GM19468 (cell line): Measurements from ENCODE around the gene FAM9A.
"Not testable (repeated sequence)": the region's sequence is repeated elsewhere in the genome, so short reads cannot be mapped to it uniquely, and the experiment has no call there.

Experiments used
- ATAC-seq: cut with Tn5 transposase; IDR thresholded peaks from one replicate; pipeline ENCODE4 v1.9.1; 2021; ENCODE audit warnings: mild to moderate bottlenecking, moderate library complexity, moderate number of reproducible peaks; ENCODE audit not compliant: unreplicated experiment; ENCODE audit errors: extremely low read depth

The FAM9A gene

DNA sequence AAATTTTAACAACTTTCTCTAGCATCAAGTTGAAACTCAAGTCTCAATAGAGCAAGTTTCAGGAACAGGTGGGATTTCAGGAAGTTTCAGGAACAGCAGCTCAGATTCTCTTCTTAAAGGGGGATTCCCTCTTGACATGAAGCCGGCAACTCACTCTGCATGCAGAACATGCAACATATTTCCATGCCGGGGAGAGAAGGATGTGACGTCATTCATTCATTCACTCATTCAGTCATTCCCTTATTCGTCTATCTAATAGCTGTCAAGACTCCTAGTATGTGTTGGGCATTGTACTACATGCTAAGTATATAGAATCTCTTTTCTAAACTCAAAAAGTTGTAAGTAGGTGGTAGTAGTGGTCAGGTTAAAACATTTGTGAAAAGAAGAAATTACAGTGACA lies 4.8 kb upstream of the FAM9A start:
- no peak for ATAC-seq

DNA sequence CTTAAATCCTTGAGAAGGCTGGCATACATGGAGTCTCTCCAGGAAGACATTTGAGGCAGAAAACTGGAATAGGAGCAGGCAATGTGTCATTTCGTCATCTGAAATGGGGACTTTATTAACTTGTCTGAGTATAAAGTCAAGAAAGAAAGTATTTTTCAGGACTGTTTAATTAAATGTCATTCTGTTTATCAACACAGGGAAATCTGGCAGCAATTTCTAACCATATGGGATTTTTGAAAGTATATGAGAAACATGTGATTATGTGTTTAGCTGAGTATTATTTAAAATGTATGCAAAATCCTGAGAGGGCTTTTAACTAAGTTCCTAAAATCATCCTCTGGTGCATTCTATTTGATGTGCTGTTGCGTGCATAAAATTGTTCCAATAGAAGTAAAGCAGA lies 3.9 kb upstream of the FAM9A start:
- ATAC-seq, result no peak

DNA sequence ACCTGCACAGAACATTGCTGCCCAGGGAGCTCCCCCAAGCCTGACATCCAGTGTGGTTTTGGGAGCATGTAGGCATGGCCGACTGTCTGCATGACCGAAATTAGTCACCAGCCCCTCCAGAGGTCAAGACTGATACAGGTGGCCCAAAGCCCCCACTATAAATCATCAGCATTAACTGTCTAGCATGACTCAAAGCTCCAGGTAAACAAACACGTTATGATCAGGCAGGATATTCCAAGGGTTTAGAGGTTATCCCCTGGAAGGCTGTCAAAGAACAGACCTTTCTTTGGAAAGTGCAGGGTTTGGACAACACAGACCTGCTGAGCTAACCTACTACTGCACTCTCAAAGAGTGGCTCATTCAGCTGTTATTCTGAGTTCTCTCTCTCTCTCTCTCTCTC lies 2.1 kb upstream of the FAM9A start:
- ATAC-seq, result no peak

DNA sequence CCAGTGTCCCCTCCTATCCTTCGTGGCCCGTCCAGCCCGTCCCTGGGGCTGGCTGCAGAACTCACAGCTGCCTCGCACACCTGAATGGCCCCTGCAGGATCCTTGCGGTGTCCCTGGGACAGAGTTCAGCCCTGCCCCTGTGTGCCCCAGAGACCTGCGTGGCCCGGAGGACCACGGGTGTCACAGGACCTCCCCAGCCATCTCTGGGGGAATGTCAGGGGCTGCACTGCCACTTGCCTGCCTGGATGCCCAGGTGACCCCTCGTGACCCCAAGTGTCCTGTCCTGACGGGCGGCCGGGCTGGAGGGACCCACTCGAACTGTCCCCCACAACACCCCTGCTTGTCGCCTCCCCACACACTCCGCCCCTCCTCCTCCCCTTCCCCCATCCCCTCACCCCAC lies 832 bp downstream of the FAM9A start:
- not testable (repeated sequence) for ATAC-seq

DNA sequence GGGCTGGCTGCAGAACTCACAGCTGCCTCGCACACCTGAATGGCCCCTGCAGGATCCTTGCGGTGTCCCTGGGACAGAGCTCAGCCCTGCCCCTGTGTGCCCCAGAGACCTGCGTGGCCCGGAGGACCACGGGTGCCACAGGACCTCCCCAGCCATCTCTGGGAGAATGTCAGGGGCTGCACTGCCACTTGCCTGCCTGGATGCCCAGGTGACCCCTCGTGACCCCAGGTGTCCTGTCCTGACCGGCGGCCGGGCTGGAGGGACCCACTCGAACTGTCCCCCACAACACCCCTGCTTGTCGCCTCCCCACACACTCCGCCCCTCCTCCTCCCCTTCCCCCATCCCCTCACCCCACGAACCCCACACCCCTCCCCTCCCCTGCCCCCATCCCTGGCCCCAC lies 1.9 kb downstream of the FAM9A start:
- ATAC-seq, result not testable (repeated sequence)

DNA sequence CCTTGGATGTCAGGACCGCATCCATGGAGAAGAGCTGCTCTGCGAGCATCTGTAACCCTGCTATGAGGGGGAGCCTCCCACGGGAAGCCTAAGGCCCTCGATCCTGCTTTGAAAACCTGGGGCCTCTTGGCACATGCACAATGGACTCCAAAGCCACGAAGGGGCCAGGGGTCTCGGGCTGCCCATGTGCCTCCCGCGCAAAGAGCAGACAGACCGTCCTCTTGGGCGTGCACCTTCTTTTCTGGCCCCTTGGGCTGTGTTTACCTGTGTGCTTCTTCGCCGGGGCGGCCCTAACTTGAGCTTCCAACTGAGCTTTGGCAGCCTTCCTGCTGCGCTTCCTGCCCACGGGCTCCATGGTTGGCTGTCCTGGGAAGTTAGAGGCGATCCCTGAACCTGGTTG lies 2.5 kb downstream of the FAM9A start:
- ATAC-seq, result not testable (repeated sequence)

DNA sequence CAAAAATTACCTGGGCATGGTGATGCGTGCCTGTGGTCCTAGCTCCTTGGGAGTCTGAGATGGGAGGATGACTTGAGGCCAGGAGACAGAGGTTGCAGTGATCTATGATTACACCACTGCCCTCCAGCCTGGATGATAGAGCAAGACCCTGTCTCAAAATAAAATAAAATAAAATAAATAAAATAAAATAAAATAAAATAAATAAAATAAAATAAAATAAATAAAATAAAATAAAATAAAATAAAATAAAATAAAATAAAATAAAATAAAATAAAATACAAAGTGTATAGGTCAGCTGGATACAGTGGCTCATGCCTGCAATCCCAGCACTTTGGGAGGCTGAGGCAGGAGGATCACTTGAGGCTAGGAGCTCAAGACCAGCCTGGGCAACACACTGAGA lies 14.1 kb downstream of the FAM9A start:
- ATAC-seq, result not testable (repeated sequence)

DNA sequence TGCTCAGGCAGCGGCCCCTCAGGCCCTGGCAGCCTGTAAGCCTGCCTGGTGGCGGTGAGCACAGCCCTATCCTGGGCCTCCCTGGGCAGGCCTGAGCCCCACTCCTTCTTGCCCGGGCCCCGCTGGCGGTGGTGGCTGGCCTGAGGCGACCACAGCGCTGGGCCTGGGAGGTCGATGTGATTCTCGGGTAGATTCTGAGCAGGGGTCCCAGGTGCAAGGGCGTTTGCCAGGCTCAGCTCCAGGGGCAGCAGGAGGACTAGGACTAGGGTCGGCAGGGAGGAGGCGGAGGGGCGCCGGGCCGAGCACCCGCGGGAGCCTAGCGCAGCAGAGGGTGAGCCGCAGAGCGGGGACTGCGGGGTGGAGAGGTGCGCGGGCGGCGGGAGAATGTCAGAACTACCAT lies 17.0 kb downstream of the FAM9A start:
- no peak for ATAC-seq

DNA sequence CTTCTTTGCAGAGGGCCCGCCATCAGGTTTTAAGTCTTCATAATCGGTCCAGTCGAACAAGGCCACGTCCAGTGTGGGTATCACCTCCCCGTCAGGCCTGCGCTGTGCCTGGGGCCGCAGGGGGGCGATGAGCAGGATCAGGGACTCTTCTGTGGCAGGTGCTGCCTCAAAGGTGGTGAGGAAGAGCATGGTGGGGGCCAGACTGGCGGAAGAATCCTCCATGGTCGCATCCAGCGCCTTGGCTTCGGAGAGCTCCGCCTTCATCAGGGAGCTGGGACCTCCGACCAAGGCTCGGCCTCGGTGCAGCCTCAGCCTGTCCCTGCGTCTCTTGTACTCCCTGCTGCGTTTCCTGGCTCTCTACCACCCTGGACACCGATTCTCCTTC lies 17.5 kb downstream of the FAM9A start:
- no peak for ATAC-seq

DNA sequence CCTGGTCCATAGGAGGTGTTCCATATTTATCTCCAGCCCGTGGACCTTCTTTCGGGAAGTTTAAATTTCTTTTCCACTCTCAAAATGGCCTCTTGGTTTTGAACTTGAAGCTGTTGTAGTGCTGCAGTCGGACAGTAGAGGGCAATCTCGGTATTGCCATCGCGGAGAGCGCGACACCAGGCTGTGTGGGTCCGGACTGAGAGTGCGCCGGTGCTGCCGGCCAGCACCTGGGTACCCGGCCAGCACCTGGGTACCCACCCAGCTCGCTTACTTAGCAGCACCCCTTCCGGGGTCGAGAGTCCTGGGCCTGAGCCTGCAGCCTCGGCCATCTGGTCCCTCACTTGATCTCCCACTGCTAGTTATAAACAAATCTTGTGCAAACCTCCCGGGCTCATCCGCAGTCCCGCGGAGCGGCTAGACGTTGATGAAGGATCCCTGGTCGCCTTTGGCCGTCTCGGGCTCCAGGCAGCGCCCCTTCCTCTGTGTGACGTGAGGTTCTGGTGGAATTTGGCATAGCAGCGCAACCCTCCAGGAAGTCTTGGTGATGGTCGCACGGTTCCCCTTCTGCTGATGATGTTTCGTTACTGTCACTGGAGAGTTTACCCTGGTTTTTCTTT lies 18.0 kb downstream of the FAM9A start:
- no peak for ATAC-seq

DNA sequence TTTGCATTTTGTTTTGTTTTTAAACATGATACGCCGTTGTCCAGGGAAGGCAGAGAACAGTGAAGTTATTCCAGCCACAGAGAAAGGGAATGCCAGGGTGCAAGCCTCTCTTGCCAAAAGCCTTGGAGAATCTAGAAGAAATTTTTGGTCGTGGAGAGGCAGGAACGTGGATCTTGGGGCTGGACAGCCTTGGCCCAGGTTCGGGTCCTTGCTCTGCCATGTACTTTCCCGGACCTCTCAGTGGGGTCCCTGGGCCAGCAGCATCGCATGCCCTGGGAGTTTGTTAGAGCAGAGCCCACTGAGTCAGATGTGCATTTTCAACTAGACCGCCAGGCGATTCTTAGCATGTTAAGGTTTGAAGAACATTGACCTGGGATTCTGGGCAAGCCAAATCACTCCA lies 18.6 kb downstream of the FAM9A start:
- ATAC-seq, result no peak

DNA sequence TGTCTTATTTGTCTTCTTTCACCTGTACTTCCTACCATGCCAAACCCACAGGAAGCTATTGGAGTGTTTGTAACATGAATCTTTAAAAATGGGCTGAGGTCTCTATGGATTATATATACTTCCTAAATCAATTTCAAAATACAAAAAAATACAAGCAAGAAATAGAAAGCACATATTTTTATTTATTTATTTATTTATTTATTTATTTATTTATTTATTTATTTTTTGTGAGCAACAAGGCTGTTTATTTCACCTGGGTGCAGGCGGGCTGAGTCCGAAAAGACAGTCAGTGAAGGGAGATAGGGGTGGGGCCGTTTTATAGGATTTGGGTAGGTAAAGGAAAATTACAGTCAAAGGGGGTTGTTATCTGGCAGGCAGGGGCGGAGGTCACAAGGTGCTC lies 19.3 kb downstream of the FAM9A start:
- ATAC-seq, result not testable (repeated sequence)

DNA sequence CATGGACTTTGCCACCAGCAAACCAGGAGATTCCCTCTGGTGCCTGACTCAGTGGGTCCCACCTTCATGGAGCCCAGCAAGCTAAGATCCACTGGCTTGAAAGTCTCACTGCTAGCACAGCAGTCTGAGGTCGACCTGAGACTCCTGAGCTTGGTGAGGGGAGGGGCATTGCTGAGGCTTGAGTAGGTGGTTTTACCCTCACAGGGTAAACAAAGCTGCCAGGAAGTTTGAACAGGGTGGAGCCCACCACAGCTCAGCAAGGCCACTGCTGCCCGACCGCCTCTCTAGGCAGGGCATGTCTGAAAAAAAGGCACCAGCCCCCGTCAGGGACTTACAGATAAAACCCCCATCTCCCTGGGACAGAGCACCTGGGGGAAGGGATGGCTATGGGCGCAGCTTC lies 28.1 kb downstream of the FAM9A start:
- ATAC-seq, result no peak

DNA sequence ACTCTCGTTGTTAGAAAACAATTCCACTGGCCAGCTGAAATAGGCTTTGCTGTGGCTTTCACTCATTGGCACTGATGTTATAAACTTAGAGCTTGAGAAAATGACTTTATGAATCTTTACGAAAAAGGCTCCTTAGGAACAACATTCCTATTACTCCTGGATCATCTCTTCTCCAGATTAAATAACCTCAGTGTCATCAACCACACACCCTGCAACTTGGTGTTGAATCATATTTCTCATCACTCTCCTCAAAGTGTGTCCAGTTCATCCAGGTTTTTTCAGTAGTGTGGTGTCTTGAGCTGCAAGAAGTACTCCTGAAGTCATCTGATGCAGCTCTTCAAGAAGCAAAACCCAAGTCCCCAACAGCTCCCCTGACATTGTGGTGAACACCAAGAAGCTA lies 41.2 kb downstream of the FAM9A start:
- no peak for ATAC-seq

DNA sequence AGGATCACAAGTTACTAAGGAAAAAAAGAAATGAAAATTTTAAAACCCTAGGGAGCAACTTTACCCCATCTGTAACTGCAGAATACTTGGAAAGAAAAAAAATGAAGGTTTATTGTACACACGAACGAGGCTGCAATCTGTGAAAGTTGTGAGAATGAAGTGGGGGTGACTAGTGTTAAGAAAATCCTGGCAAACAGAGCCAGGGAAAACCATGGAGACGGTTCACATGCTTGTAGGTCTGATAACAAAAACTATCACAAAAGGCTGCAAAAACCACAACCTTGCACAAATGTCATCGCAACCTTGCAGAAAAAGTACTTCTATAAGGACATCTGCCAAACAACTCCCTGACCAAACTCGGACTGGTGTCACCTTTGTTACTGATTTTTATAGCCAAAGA lies 42.5 kb downstream of the FAM9A start:
- not testable (repeated sequence) for ATAC-seq

DNA sequence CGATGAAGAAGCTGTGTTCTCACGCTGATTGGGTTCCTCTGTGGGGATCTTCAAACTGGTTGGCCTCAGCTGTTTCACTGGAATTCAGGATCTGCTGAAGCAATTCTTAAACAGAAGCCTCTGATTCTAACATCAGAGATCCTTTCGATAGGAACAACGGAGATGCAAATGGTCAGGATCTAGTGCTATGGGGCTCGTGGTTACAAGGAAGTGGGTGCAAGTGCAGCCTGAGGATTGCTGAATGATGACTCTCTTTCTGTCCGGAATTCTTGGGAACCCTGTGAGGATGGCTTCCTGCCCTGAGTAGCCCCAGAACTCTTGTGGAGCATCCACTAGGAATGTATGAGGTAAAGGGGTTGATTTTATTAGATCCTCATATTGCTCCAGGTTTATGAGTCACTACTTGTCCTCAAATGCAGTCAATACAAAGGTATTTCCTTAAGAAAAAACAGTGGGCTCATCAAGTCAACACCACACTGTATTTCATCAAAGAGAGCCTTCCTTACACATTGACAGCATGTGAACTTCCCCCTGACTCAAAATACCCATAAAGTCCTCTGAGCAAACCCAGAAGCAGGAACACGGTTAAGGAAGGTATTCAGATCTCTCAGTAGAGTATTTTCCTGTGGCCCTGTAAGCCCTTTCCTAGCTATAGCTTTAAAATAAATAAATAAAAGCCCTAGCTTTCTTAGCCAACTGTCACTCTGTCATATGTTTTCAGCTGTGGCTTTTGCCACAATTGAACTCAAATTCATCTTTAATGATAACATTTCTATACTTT lies 43.4 kb downstream of the FAM9A start:
- ATAC-seq, result not testable (repeated sequence)

DNA sequence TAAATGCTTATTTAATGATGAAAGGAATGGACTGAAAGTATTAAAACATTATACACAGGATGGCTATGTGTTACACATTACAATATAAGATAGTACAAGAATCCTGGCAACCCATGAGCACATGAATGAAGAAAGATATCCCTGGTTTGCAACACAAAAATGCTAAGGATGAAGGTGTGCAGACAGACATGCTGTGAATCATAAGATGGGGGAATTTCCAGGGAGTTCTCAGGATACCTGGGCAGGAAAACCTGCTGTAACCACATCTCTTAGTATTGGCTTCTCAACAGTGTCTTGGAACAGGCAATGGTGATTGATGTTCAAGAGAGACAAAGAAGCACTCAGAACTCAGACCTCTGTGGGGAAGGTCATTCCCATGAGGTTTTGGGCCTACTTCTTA lies 45.4 kb downstream of the FAM9A start:
- ATAC-seq, result no peak

DNA sequence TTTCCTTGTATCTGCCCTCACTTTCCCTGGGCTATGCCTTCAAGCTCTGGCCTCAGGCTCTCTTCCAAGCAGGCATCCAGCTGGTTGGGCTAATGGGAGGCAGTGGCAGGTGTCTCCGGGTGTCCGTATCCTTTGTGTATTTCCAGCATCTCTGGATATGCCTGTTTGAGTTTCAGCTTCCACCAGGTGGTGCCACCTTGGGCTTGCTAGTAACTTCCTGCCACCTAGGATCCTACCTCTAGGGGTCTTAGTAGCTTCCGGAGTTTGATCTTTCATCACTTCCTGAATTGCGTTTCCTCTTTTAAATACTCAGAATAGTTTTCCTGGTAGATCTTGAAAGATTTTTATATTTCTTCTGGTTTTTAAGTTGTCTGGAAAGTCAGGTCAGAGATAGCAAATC lies 46.1 kb downstream of the FAM9A start:
- ATAC-seq, result no peak

DNA sequence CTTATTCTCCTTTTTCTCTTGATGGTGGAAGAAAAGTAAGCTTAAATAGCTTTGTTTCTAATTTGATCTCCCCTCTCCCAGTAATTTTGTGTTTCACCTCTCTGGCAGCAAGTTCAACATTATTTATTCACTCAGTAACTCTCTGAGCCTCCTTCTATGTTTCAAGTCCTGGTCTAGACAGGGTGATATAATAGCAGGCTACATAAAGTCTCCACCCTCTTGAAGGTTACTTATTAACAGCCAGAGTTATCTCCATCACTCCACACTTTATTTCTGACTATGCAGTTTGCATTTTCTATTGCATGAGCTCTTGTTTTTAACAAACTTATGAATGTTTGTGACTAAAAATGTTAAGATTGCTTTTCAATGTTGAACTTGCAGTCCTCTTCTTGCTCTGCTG lies 51.5 kb downstream of the FAM9A start:
- ATAC-seq, result no peak

DNA sequence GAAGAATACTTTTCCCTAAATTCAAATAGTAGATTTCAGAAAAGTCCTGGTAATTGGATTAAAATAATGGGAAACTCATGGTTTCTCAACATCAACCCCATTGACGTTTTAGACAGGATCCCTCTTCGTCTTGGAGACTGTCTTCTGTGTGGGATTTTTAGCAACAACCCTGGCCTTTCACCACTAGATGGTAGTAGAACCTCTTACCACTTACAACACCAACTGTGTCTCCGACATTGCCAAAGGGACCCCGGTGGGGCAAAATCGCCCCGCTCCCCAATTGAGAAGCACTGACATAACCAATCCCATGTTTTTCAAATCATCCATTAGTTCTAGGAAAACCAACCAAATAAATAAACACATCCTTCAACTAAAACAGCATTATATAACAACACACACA lies 52.3 kb downstream of the FAM9A start:
- no peak for ATAC-seq

DNA sequence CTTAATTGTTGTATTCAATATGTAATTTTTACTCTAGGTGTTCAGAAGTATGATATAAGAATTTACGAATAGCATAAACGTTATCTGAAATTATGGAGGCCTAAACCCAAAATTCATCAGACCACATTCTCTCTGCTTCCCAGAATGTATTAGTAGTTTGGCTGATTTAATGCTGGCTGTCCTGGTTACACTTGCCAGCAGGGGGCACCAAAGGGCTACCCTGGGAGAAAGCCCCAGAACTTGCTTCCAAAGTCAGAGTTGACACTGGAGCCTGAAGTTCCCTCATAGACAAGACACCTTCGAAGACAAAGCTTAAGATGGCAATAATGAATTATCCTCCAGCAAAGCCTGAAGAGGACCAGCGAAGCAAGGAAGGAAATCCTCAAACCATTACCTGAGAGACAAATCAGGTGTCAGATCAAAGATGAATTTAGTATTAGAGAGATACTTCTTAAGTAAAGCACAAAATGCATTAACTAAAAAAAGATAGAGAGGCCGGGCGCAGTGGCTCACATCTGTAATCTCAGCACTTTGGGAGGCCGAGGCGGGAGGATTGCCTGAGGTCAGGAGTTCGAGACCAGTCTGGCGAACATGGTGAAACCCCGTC lies 58.0 kb downstream of the FAM9A start:
- ATAC-seq, result no peak

DNA sequence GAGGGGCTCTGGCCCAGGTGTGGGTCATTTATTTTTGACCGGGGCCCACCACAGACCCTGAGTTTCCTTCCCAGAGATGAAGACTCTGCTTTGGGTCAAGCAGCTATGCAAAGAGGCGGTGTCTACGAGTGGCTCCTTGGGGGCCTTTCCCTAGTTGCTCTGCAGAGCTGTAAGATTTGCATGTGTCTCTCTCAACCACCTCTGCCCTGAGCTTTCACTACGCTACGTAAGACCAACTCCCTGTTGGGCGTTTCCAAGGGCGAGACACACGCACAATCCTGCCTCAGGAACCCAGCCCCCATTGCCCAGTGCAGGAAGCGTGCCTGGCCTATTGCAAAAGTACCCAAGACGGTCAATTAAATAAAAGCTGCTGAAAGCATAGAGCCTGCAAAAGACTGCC lies 59.2 kb downstream of the FAM9A start:
- no peak for ATAC-seq
